Type B pancreatic cell (in vitro differentiated cells): ENCODE data around the gene SLC4A5. TPM values are rescaled to one million over a fixed set of nuclear protein-coding genes. Genes with fewer than 3 reads are reported as not detected.
A peak's percentile ranks its signal among the peaks of the same experiment; 100 is the strongest.

Source experiments
- DNase-seq: peaks from one replicate; pipeline ENCODE4 v3.0.0; 2021; ENCODE audit warnings: mixed read lengths; ENCODE audit not compliant: unreplicated experiment; ENCODE audit errors: extremely low spot score
- H3K27ac Mint-ChIP-seq: 2 replicates; pipeline ENCODE4 v1.8.0; 2021; ENCODE audit warnings: mild to moderate bottlenecking, mixed read lengths
- H3K27me3 Mint-ChIP-seq: 2 replicates; pipeline ENCODE4 v1.8.0; 2021; ENCODE audit warnings: mixed read lengths
- H3K36me3 Mint-ChIP-seq: 2 replicates; pipeline ENCODE4 v1.8.0; 2021; ENCODE audit warnings: mixed read lengths
- H3K4me1 Mint-ChIP-seq: one replicate; pipeline ENCODE4 v1.8.0; 2021; ENCODE audit warnings: mixed read lengths; ENCODE audit not compliant: unreplicated experiment
- H3K4me3 Mint-ChIP-seq: 2 replicates; pipeline ENCODE4 v1.8.0; 2021; ENCODE audit warnings: mild to moderate bottlenecking, mixed read lengths
- H3K9me3 Mint-ChIP-seq: 2 replicates; pipeline ENCODE4 v1.8.0; 2021; ENCODE audit warnings: mixed read lengths
- total RNA-seq: library from RNA; stranded (reverse); gene quantifications from 2 replicates; pipeline ENCODE4 v1.2.1, GENCODE V29; 2021; ENCODE audit warnings: low replicate concordance
- TF ChIP-seq, protein P1 (sequence below): fragments of 200-600 bp; sonication (generic); conservative IDR thresholded peaks from 2 replicates; pipeline ENCODE4 v1.5.0; 2021; ENCODE audit warnings: antibody characterized with exemption, mild to moderate bottlenecking

The SLC4A5 gene
- total RNA-seq, 1 donor from 2014 or later, result 6.4 TPM

DNA sequence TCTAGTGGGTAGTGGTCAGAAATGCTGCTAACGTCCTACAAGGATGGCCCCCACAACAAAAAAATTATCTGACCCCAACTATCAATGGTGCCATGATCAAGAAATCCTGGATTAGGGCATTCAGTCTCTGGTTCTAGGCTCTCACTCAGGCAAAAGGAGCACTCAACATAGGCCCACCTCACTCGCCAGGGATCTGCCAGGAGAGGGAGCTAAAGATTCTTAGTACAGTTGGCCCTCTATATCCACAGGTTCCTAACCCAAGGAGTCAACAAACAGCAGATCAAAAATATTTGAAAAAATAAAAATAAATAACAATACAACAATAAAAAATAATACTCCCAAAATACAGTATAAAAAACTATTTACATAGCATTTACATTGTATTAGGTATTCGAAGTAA, 10.0 kb downstream of the SLC4A5 start:
- Mint-ChIP-seq H3K4me1 (no peaks in the 10 kb centered on the region), H3K4me3 (no peak overlapping the region), H3K9me3 (no peaks in the 10 kb centered on the region), H3K36me3 (no peaks in the 10 kb centered on the region), H3K27ac (no peak overlapping the region), H3K27me3 (no peaks in the 10 kb centered on the region)
- DNase-seq, result no peak
- TF ChIP-seq, protein P1, sequence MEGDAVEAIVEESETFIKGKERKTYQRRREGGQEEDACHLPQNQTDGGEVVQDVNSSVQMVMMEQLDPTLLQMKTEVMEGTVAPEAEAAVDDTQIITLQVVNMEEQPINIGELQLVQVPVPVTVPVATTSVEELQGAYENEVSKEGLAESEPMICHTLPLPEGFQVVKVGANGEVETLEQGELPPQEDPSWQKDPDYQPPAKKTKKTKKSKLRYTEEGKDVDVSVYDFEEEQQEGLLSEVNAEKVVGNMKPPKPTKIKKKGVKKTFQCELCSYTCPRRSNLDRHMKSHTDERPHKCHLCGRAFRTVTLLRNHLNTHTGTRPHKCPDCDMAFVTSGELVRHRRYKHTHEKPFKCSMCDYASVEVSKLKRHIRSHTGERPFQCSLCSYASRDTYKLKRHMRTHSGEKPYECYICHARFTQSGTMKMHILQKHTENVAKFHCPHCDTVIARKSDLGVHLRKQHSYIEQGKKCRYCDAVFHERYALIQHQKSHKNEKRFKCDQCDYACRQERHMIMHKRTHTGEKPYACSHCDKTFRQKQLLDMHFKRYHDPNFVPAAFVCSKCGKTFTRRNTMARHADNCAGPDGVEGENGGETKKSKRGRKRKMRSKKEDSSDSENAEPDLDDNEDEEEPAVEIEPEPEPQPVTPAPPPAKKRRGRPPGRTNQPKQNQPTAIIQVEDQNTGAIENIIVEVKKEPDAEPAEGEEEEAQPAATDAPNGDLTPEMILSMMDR, result peak; percentile 51

DNA sequence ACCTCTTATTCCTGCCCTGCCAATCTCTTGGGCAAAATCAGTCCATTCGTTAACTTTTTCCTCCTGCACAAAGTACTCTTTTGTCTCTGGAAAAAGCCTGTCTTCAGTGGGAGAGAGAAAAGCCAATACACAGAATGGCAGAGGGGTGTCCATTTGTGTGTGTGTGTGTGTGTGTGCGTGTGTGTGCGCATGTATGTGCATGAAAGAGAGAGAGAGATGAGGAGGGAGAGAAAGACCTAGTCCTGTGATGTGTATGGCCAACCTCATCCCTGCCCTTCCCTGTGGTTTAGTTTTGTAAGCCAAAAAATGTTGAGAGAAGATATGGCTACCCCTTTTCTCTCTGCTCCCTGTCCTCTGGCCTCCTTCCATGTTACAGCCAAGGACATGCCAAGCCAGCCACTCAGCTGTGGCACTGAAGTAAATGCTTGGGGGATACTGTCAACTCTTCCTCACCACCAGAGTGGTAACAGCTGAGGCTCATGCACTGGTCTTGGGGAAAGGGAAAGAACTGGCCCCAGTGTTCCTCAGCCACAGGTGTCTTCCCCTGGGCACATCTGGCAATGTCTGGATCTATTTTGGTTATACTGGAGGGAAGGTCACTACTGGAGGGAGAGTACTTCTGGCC, 10.6 kb downstream of the SLC4A5 start:
- no peaks in the 10 kb centered on the region for H3K36me3 Mint-ChIP-seq
- TF ChIP-seq, protein P1, result no peak
- H3K4me3 Mint-ChIP-seq, result no peak overlapping the region
- no peak overlapping the region for H3K27ac Mint-ChIP-seq
- H3K4me1 Mint-ChIP-seq, result no peaks in the 10 kb centered on the region
- no peaks in the 10 kb centered on the region for H3K9me3 Mint-ChIP-seq
- no peaks in the 10 kb centered on the region for H3K27me3 Mint-ChIP-seq
- DNase-seq, result no peak

DNA sequence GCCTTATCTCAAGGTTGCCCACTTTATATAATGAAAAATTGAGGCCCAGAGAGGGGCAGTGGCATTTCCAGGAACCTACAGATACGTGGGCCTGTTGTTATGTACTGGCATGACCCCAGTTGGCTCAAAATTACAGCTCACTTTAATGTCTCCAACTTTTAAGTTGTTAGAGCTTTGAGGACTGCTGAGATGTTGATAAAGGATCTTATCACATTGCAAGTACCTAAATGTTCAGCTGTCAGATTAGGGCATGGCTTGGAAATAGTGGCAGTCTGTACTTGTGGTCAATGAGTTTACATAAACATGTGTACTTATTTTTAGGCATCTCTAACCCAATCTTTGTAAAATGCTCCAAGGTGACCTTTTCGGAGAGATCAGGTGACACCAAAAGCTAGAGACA, 14.6 kb downstream of the SLC4A5 start:
- DNase-seq, result no peak
- H3K27me3 Mint-ChIP-seq, result no peaks in the 10 kb centered on the region
- H3K4me1 Mint-ChIP-seq, result no peaks in the 10 kb centered on the region
- no peaks in the 10 kb centered on the region for H3K36me3 Mint-ChIP-seq
- H3K9me3 Mint-ChIP-seq, result no peaks in the 10 kb centered on the region
- TF ChIP-seq, protein P1, result no peak
- H3K4me3 Mint-ChIP-seq, result no peak overlapping the region
- H3K27ac Mint-ChIP-seq, result no peak overlapping the region

DNA sequence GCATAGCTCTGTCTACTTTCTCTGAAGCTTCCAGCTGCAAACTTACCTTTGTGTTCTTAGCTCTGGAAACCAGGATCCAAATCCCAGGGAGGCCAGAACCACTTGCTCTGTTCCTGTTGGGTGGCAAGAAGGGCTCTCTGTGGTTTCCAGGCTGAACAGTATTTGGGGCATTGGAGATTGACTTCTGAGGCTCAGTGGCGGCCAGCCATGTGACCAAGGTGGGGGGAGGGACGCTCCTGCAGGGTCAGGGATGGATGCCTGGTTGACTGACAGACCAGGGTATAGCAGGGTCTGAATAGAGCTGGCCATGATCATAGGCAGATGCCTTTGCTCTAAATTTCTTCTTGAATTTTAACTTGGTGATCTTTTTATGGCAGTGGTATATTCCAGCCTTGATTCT, 15.1 kb downstream of the SLC4A5 start:
- Mint-ChIP-seq H3K9me3 (no peaks in the 10 kb centered on the region), H3K36me3 (no peaks in the 10 kb centered on the region), H3K4me1 (no peaks in the 10 kb centered on the region), H3K27me3 (no peaks in the 10 kb centered on the region), H3K4me3 (no peak overlapping the region), H3K27ac (no peak overlapping the region)
- DNase-seq, result no peak
- TF ChIP-seq, protein P1, result no peak

DNA sequence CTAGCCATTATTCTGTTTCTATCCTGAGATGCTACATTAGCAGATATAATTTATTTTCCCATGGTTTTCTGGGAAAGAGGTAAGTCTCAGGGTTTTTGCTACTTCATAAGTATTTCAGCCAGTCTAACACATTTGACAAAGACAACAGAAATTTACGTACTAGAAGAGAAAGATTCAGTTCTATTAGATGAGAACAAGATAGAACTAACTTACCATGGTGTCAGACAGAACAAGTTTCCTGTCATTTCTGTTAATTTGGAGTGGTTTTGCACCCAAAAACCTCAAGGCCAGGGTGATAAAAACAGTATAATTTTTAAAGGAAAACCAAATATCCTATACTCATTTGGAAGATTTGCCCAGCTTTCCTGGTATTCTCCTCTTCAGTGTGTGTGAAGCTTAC, 15.6 kb downstream of the SLC4A5 start:
- Mint-ChIP-seq H3K36me3 (no peaks in the 10 kb centered on the region), H3K9me3 (no peaks in the 10 kb centered on the region), H3K4me3 (no peak overlapping the region), H3K27ac (no peak overlapping the region), H3K27me3 (no peaks in the 10 kb centered on the region), H3K4me1 (no peaks in the 10 kb centered on the region)
- no peak for DNase-seq
- TF ChIP-seq, protein P1, result no peak

DNA sequence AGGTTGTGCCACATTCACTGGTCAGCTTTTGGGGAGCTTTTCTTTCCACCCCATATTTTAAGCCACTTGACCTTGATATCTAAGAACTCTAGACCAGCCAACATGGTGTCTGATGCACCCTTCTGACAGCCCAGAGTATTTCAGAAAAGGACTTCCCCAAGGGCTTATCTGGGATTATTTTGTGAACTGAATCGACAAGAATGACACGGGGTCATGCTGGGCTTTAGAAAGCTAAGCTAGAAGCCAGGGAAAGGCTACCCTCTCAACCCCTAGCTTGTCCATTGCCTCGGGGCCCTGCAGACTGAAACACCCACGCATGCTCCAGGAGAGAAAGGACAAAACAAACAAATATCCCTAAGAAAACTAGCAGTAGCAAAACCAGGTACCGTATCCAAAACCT, 16.0 kb downstream of the SLC4A5 start:
- Mint-ChIP-seq H3K4me3 (no peak overlapping the region), H3K36me3 (no peaks in the 10 kb centered on the region), H3K4me1 (no peaks in the 10 kb centered on the region), H3K9me3 (no peaks in the 10 kb centered on the region), H3K27me3 (no peaks in the 10 kb centered on the region), H3K27ac (no peak overlapping the region)
- TF ChIP-seq, protein P1, result no peak
- no peak for DNase-seq
